ENCODE data around the gene GTF2F2. TPM values are rescaled to one million over a fixed set of nuclear protein-coding genes. Genes with fewer than 3 reads are reported as not detected.

The GTF2F2 gene
- total RNA-seq, 1 experiment from 2014 or later = 21.7 TPM

DNA sequence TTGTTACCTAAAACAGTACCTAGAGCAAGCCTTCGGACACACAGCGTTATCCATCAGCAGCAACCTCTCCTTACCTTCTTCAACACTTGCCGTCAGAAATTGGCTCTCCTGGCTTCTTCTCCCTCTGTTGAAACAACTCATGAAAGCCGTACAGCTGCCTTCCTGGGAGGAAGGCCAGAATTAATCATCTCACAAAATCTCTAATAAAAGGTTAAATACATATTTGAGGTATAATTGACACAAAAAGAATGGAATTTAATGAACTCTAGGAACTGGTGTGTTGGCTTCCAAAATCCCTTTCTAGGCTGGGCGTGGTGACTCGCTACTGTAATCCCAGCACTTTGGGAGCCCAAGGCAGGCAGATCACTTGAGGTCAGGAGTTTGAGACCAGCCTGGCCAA, 37.3 kb upstream of the GTF2F2 start:
- ChIA-PET CTCF (no interaction called here), POLR2A (no interaction called here)

DNA sequence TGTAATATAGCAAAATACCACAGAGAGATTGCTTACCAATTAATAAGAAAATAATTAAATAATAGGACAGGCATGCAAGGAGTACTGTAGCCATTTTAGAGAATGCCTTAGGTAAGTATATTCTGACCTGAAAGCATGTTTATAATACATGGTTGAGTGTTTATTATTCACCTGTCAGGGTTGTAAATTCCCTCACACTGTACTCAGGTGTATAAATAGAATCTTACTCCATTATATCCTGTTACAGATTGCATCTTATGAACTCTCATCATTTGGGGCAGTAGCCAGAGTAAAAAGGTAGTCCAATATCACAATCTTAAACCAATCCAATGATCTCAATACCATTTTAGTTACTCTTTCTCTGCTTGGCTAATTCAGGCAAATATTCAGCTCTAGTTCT, 35.8 kb upstream of the GTF2F2 start:
- CTCF ChIA-PET = no interaction called here
- ATAC-seq (no peak), DNase-seq (ENCODE audit: low read depth, low spot score) (no peak)
- POLR2A ChIA-PET = no interaction called here
- Histone ChIP-seq H3K36me3 (ENCODE audit: control insufficient read depth, insufficient read depth, low read length) (no peaks in the 10 kb centered on the region), H3K9me3 (ENCODE audit: control insufficient read depth, insufficient read depth, low read depth, low read length) (no peaks in the 10 kb centered on the region), H3K4me1 (ENCODE audit: control insufficient read depth, insufficient read depth, low read length) (no peaks in the 10 kb centered on the region), H3K4me3 (ENCODE audit: low read depth in 2 of 2, low read length in 2 of 2) (no peak overlapping the region), H3K27me3 (ENCODE audit: control insufficient read depth, insufficient read depth, low read length) (no peaks in the 10 kb centered on the region), H3K27ac (ENCODE audit: low read length) (no peak overlapping the region)
- intact Hi-C loops (cut with micrococcal nuclease; ENCODE audit: unreplicated experiment) = no loop called here
- in situ Hi-C loops (cut with HindIII; ENCODE audit: low pct_unique_long_range_greater_than_20kb, low sequenced_read_pairs) = no loop called here
- BruUV-seq (replicated peaks) = no TSS peak
- TF ChIP-seq, protein P1, sequence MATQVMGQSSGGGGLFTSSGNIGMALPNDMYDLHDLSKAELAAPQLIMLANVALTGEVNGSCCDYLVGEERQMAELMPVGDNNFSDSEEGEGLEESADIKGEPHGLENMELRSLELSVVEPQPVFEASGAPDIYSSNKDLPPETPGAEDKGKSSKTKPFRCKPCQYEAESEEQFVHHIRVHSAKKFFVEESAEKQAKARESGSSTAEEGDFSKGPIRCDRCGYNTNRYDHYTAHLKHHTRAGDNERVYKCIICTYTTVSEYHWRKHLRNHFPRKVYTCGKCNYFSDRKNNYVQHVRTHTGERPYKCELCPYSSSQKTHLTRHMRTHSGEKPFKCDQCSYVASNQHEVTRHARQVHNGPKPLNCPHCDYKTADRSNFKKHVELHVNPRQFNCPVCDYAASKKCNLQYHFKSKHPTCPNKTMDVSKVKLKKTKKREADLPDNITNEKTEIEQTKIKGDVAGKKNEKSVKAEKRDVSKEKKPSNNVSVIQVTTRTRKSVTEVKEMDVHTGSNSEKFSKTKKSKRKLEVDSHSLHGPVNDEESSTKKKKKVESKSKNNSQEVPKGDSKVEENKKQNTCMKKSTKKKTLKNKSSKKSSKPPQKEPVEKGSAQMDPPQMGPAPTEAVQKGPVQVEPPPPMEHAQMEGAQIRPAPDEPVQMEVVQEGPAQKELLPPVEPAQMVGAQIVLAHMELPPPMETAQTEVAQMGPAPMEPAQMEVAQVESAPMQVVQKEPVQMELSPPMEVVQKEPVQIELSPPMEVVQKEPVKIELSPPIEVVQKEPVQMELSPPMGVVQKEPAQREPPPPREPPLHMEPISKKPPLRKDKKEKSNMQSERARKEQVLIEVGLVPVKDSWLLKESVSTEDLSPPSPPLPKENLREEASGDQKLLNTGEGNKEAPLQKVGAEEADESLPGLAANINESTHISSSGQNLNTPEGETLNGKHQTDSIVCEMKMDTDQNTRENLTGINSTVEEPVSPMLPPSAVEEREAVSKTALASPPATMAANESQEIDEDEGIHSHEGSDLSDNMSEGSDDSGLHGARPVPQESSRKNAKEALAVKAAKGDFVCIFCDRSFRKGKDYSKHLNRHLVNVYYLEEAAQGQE (IDR thresholded peaks at IDR 0.05; ENCODE audit: insufficient read depth in 1 of 2, low read depth in 2 of 2, low read length in 1 of 2) = no peak
- TF ChIP-seq POLR2AphosphoS5 (IDR thresholded peaks at IDR 0.05; ENCODE audit: low read depth, low read length) = no peak
- TF ChIP-seq, protein P2, sequence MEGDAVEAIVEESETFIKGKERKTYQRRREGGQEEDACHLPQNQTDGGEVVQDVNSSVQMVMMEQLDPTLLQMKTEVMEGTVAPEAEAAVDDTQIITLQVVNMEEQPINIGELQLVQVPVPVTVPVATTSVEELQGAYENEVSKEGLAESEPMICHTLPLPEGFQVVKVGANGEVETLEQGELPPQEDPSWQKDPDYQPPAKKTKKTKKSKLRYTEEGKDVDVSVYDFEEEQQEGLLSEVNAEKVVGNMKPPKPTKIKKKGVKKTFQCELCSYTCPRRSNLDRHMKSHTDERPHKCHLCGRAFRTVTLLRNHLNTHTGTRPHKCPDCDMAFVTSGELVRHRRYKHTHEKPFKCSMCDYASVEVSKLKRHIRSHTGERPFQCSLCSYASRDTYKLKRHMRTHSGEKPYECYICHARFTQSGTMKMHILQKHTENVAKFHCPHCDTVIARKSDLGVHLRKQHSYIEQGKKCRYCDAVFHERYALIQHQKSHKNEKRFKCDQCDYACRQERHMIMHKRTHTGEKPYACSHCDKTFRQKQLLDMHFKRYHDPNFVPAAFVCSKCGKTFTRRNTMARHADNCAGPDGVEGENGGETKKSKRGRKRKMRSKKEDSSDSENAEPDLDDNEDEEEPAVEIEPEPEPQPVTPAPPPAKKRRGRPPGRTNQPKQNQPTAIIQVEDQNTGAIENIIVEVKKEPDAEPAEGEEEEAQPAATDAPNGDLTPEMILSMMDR (IDR thresholded peaks at IDR 0.05) = no peak
- no peak for TF ChIP-seq TCF7L2 (IDR thresholded peaks at IDR 0.05; ENCODE audit: low read depth, low read length)
- TF ChIP-seq SIN3A (IDR thresholded peaks at IDR 0.05; ENCODE audit: borderline replicate concordance, insufficient read depth, low read depth, low read length) = no peak

More for the DNA sequence above, 37.3 kb upstream of the GTF2F2 start:
- Histone ChIP-seq H3K36me3 (ENCODE audit: control insufficient read depth, insufficient read depth, low read length) (no peaks in the 10 kb centered on the region), H3K4me3 (ENCODE audit: low read depth in 2 of 2, low read length in 2 of 2) (no peak overlapping the region), H3K9me3 (ENCODE audit: control insufficient read depth, insufficient read depth, low read depth, low read length) (no peaks in the 10 kb centered on the region), H3K27ac (ENCODE audit: low read length) (no peak overlapping the region), H3K27me3 (ENCODE audit: control insufficient read depth, insufficient read depth, low read length) (no peaks in the 10 kb centered on the region), H3K4me1 (ENCODE audit: control insufficient read depth, insufficient read depth, low read length) (no peaks in the 10 kb centered on the region)
- no TSS peak for BruUV-seq (replicated peaks)
- in situ Hi-C loops (cut with HindIII; ENCODE audit: low pct_unique_long_range_greater_than_20kb, low sequenced_read_pairs) = no loop called here
- no peak for ATAC-seq
- intact Hi-C loops (cut with micrococcal nuclease; ENCODE audit: unreplicated experiment) = no loop called here
- DNase-seq (ENCODE audit: low read depth, low spot score) = no peak
- TF ChIP-seq, protein P1 (IDR thresholded peaks at IDR 0.05; ENCODE audit: insufficient read depth in 1 of 2, low read depth in 2 of 2, low read length in 1 of 2) = no peak
- TF ChIP-seq, protein P2 (IDR thresholded peaks at IDR 0.05) = no peak
- TF ChIP-seq SIN3A (IDR thresholded peaks at IDR 0.05; ENCODE audit: borderline replicate concordance, insufficient read depth, low read depth, low read length) = no peak
- no peak for TF ChIP-seq POLR2AphosphoS5 (IDR thresholded peaks at IDR 0.05; ENCODE audit: low read depth, low read length)
- TF ChIP-seq TCF7L2 (IDR thresholded peaks at IDR 0.05; ENCODE audit: low read depth, low read length) = no peak

Measured in Panc1 (cell line).